Loucy (cell line): ENCODE results near the gene SIGLEC15.

Source experiments
- CTCF ChIP-seq: fragments of 200-600 bp; sonication (generic); conservative IDR thresholded peaks from 2 replicates; pipeline ENCODE4 v1.5.1; 2014; ENCODE audit warnings: mild to moderate bottlenecking, antibody characterized with exemption, low read length
- EZH2phosphoT487 ChIP-seq: fragments of 200-600 bp; IDR thresholded peaks from 2 replicates; pipeline ENCODE4 v1.6.1; 2018; ENCODE audit warnings: antibody characterized with exemption, mild to moderate bottlenecking, moderate library complexity, borderline replicate concordance

GRCh38 chr18:45805551-45805950, 19.9 kb upstream of the SIGLEC15 start:
- TF ChIP-seq CTCF (no peak), EZH2phosphoT487 (no peak)
